Neural progenitor cell (in vitro differentiated cells): Measurements from ENCODE around the gene APOC4.

ENCODE experiments used
- EZH2phosphoT487 ChIP-seq: fragments of 200-600 bp; sonication (generic); IDR thresholded peaks from 2 replicates; pipeline ENCODE4 v1.6.1; 2017; ENCODE audit warnings: antibody characterized with exemption
- TF ChIP-seq, protein P1 (sequence below): fragments of 200-600 bp; sonication (generic); IDR thresholded peaks from 2 replicates; pipeline ENCODE4 v1.5.1; 2017; ENCODE audit warnings: antibody characterized with exemption, mild to moderate bottlenecking

DNA sequence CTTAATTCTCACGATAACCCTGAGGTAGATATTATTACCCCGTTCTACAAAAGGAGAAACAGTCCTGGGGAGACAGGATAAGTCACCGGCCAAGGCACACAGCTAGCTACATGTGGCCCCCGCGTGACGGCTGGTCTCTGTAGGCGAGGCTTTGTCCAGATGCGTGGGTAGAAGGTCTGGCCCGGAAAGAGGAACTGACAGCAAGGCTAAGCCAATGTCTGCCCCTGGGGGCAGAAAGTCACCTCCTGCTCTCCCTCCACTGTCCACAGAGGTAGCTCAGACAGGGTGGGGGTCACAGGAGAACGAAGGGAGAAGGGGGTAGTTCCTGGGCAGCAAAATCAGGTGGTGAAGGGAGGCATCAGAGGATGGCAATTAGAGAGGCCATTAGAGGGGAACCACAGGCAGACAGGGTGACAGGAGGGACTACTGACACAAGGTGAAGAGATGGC, 1.8 kb downstream of the APOC4 start:
- TF ChIP-seq, protein P1, sequence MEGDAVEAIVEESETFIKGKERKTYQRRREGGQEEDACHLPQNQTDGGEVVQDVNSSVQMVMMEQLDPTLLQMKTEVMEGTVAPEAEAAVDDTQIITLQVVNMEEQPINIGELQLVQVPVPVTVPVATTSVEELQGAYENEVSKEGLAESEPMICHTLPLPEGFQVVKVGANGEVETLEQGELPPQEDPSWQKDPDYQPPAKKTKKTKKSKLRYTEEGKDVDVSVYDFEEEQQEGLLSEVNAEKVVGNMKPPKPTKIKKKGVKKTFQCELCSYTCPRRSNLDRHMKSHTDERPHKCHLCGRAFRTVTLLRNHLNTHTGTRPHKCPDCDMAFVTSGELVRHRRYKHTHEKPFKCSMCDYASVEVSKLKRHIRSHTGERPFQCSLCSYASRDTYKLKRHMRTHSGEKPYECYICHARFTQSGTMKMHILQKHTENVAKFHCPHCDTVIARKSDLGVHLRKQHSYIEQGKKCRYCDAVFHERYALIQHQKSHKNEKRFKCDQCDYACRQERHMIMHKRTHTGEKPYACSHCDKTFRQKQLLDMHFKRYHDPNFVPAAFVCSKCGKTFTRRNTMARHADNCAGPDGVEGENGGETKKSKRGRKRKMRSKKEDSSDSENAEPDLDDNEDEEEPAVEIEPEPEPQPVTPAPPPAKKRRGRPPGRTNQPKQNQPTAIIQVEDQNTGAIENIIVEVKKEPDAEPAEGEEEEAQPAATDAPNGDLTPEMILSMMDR = no peak
- no peak for TF ChIP-seq EZH2phosphoT487
